GM12878 (cell line): ENCODE results near the gene RXFP4. TPM values are rescaled to one million over a fixed set of nuclear protein-coding genes. Genes with fewer than 3 reads are reported as not detected.
A peak's percentile ranks its signal among the peaks of the same experiment; 100 is the strongest.

Experiments used
- EED ChIP-seq: sonication (generic); IDR thresholded peaks from 2 replicates; pipeline ENCODE4 v1.6.1; 2016; ENCODE audit warnings: antibody characterized with exemption, low read depth
- EGR1 ChIP-seq, 2 experiments: IDR thresholded peaks; 1 replicate in 1 of 2; 2 replicates in 1 of 2; pipeline ENCODE4 v1.6.1; 2011 to 2012; ENCODE audit warnings: low read depth in 2 of 2, low read length in 2 of 2, borderline replicate concordance in 1 of 2, mild to moderate bottlenecking in 1 of 2, moderate library complexity in 1 of 2
- MEF2B ChIP-seq: fragments of 450-650 bp; IDR thresholded peaks from 2 replicates; pipeline ENCODE4 v1.6.1; 2018; ENCODE audit warnings: mild to moderate bottlenecking, moderate library complexity; ENCODE audit not compliant: partially characterized antibody, poor library complexity, severe bottlenecking
- MYB ChIP-seq: fragments of 150-350 bp; IDR thresholded peaks from 2 replicates; pipeline ENCODE4 v1.6.1; 2014; ENCODE audit warnings: mild to moderate bottlenecking, low read depth, low read length, borderline replicate concordance
- POLR2A ChIP-seq: IDR thresholded peaks from 2 replicates; pipeline ENCODE4 v1.6.1; 2011; ENCODE audit warnings: low read depth, mild to moderate bottlenecking, low read length
- POLR2AphosphoS5 ChIP-seq: IDR thresholded peaks from 2 replicates; pipeline ENCODE4 v1.6.1; 2011; ENCODE audit warnings: mild to moderate bottlenecking, low read length, inconsistent platforms
- SMAD5 ChIP-seq: IDR thresholded peaks from 2 replicates; pipeline ENCODE4 v1.6.1; 2016; ENCODE audit warnings: antibody characterized with exemption, low read depth
- SMARCA5 ChIP-seq: fragments of 450-650 bp; IDR thresholded peaks from 2 replicates; pipeline ENCODE4 v1.6.1; 2017; ENCODE audit warnings: mild to moderate bottlenecking
- SREBF2 ChIP-seq: IDR thresholded peaks from 2 replicates; pipeline ENCODE4 v1.6.1; 2012; ENCODE audit warnings: mild to moderate bottlenecking, low read length
- STAT3 ChIP-seq: IDR thresholded peaks from 2 replicates; pipeline ENCODE4 v1.6.1; 2011; ENCODE audit warnings: low read depth, low read length, improper control_type of control experiment
- TARDBP ChIP-seq: IDR thresholded peaks from 2 replicates; pipeline ENCODE4 v1.6.1; 2016; ENCODE audit warnings: borderline replicate concordance
- TCF7 ChIP-seq: IDR thresholded peaks from 2 replicates; pipeline ENCODE4 v1.6.1; 2014; ENCODE audit warnings: antibody characterized with exemption, borderline replicate concordance
- WRNIP1 ChIP-seq: IDR thresholded peaks from 2 replicates; pipeline ENCODE4 v1.6.1; 2011; ENCODE audit warnings: low read depth, low read length, improper control_type of control experiment, borderline replicate concordance
- ZNF274 ChIP-seq: IDR thresholded peaks from one replicate; pipeline ENCODE4 v1.8.0; 2011; ENCODE audit not compliant: insufficient read length, insufficient read depth
- polyA plus RNA-seq, 11 experiments: library from polyadenylated mRNA; depleted of rRNA in 4 of 11; unstranded in 6 of 11; stranded (reverse) in 5 of 11; fragments of >200 nt; fragmentation: Nextera tagmentation in 4 of 11; fragmentation: Illumina TruSeq in 1 of 11; extraction: Ambion mirVana in 4 of 11; extraction: Trizol in 1 of 11; gene quantifications; 1 replicate in 1 of 11; 2 replicates in 10 of 11; pipeline versions ENCODE4 v1.2.1 to v1.2.3, GENCODE V29; 2011 to 2016; ENCODE audit warnings: inconsistent platforms in 2 of 11, missing spikeins in 2 of 11, low read depth in 1 of 11
- total RNA-seq, 4 experiments: library from RNA; depleted of rRNA in 3 of 4; stranded (reverse); fragments of >200 nt in 3 of 4; fragmentation: Illumina TruSeq in 1 of 4; extraction: Trizol in 1 of 4; gene quantifications; 2 replicates each; pipeline versions ENCODE4 v1.2.1 to v1.2.3, GENCODE V29; 2013 to 2021
- TF ChIP-seq, protein P1 (sequence below): fragments of 450-650 bp; formaldehyde crosslinking; IDR thresholded peaks from 2 replicates; pipeline ENCODE4 v1.4.0; 2020; ENCODE audit warnings: mild to moderate bottlenecking, moderate library complexity
- TF ChIP-seq, protein P2 (sequence below): fragments of 450-650 bp; IDR thresholded peaks from 2 replicates; pipeline ENCODE4 v1.6.1; 2018; ENCODE audit warnings: mild to moderate bottlenecking, low read depth, moderate library complexity; ENCODE audit not compliant: partially characterized antibody
- TF ChIP-seq, protein P3 (sequence below), 3 experiments: IDR thresholded peaks in 2 of 3; conservative IDR thresholded peaks in 1 of 3; 2 replicates each; pipeline ENCODE4 v1.5.1; 2011; ENCODE audit warnings: low read depth in 3 of 3, low read length in 3 of 3, mild to moderate bottlenecking in 3 of 3, control low read depth in 2 of 3, moderate library complexity in 2 of 3, inconsistent platforms in 1 of 3, mixed read lengths in 1 of 3; ENCODE audit not compliant: control insufficient read depth in 2 of 3, insufficient read depth in 1 of 3; ENCODE audit errors: extremely low read depth in 1 of 3

RXFP4 gene
- total and polyA plus RNA-seq, 10 of the 15 experiments (the other 5 are each of a cell fraction or from before 2014, with no cell fraction given), result 0.10 to 0.40 (median 0.39) TPM; not detected in 7

DNA sequence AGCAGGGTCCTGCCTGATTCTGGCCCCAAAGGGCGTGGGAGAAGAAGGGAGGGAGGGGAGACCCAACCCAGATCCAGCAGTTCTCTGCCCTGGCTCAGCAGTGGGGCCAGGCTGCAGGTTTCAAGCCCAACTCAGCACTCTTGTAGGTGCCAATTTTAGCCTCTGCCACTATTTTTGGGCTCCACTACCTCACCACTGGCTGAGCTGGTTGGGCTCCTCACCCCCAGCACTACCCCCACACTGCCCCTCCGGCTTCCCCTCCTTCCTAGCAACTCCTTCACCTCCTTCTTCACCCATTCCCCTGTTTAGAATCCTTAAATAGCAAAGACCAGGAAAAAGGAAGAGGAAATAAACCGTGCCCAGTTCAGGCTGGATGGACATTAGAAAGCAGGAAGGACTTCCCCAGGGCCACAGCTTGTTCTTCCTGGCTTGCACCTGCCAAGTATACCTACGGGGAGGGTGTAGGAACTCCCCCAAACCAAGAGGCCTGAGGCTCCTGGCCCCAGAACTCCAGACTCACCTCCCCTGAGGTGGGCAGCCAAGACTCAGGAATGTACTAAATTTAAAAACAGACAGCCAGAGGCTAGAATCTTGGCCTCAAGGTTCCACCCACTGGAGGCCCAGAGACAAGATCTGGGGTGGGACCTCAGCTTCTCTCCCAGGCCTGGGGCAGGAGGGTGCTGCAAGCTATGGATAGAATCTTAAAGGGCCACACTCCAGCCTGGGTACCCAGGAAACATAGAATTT lies 38.3 kb downstream of the RXFP4 start (continued):
- TF ChIP-seq, protein P1, sequence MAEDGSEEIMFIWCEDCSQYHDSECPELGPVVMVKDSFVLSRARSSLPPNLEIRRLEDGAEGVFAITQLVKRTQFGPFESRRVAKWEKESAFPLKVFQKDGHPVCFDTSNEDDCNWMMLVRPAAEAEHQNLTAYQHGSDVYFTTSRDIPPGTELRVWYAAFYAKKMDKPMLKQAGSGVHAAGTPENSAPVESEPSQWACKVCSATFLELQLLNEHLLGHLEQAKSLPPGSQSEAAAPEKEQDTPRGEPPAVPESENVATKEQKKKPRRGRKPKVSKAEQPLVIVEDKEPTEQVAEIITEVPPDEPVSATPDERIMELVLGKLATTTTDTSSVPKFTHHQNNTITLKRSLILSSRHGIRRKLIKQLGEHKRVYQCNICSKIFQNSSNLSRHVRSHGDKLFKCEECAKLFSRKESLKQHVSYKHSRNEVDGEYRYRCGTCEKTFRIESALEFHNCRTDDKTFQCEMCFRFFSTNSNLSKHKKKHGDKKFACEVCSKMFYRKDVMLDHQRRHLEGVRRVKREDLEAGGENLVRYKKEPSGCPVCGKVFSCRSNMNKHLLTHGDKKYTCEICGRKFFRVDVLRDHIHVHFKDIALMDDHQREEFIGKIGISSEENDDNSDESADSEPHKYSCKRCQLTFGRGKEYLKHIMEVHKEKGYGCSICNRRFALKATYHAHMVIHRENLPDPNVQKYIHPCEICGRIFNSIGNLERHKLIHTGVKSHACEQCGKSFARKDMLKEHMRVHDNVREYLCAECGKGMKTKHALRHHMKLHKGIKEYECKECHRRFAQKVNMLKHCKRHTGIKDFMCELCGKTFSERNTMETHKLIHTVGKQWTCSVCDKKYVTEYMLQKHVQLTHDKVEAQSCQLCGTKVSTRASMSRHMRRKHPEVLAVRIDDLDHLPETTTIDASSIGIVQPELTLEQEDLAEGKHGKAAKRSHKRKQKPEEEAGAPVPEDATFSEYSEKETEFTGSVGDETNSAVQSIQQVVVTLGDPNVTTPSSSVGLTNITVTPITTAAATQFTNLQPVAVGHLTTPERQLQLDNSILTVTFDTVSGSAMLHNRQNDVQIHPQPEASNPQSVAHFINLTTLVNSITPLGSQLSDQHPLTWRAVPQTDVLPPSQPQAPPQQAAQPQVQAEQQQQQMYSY (CRISPR knock-in tag), result no peak
- TF ChIP-seq ZNF274 (no peak), MEF2B (peak; percentile 79), SMARCA5 (no peak), TCF7 (no peak), STAT3 (no peak), EED (peak; percentile 38; the same call in 1 of the 2 replicates), TARDBP (0 out of 2 replicates have a peak, but pooled peaks have one; percentile 54), POLR2A (peak; percentile 77), POLR2AphosphoS5 (no peak), SMAD5 (peak; percentile 41; the same call in 1 of the 2 replicates), MYB (no peak), EGR1 (IDR thresholded peaks at IDR 0.05; ENCODE audit: borderline replicate concordance in 1 of 2, low read depth in 2 of 2, low read length in 2 of 2) (no peak), SREBF2 (no peak), WRNIP1 (no peak)
- TF ChIP-seq, protein P2, sequence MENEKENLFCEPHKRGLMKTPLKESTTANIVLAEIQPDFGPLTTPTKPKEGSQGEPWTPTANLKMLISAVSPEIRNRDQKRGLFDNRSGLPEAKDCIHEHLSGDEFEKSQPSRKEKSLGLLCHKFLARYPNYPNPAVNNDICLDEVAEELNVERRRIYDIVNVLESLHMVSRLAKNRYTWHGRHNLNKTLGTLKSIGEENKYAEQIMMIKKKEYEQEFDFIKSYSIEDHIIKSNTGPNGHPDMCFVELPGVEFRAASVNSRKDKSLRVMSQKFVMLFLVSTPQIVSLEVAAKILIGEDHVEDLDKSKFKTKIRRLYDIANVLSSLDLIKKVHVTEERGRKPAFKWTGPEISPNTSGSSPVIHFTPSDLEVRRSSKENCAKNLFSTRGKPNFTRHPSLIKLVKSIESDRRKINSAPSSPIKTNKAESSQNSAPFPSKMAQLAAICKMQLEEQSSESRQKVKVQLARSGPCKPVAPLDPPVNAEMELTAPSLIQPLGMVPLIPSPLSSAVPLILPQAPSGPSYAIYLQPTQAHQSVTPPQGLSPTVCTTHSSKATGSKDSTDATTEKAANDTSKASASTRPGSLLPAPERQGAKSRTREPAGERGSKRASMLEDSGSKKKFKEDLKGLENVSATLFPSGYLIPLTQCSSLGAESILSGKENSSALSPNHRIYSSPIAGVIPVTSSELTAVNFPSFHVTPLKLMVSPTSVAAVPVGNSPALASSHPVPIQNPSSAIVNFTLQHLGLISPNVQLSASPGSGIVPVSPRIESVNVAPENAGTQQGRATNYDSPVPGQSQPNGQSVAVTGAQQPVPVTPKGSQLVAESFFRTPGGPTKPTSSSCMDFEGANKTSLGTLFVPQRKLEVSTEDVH, result no peak
- TF ChIP-seq, protein P3, sequence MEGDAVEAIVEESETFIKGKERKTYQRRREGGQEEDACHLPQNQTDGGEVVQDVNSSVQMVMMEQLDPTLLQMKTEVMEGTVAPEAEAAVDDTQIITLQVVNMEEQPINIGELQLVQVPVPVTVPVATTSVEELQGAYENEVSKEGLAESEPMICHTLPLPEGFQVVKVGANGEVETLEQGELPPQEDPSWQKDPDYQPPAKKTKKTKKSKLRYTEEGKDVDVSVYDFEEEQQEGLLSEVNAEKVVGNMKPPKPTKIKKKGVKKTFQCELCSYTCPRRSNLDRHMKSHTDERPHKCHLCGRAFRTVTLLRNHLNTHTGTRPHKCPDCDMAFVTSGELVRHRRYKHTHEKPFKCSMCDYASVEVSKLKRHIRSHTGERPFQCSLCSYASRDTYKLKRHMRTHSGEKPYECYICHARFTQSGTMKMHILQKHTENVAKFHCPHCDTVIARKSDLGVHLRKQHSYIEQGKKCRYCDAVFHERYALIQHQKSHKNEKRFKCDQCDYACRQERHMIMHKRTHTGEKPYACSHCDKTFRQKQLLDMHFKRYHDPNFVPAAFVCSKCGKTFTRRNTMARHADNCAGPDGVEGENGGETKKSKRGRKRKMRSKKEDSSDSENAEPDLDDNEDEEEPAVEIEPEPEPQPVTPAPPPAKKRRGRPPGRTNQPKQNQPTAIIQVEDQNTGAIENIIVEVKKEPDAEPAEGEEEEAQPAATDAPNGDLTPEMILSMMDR (IDR thresholded peaks at IDR 0.05 in 2 of 3, conservative IDR thresholded peaks at IDR 0.05 in 1 of 3; ENCODE audit: control insufficient read depth in 2 of 3, extremely low read depth in 1 of 3, insufficient read depth in 1 of 3, low read depth in 3 of 3, low read length in 3 of 3), result no peak
